Measurements from ENCODE around the gene LARP1. TPM values are rescaled to one million over a fixed set of nuclear protein-coding genes. Genes with fewer than 3 reads are reported as not detected.
"Not testable (repeated sequence)": the region's sequence is repeated elsewhere in the genome, so short reads cannot be mapped to it uniquely, and the experiment has no call there.

Gene LARP1
- total RNA-seq, 4 donors from 2014 or later, result 109 to 192 (median 133) TPM

DNA sequence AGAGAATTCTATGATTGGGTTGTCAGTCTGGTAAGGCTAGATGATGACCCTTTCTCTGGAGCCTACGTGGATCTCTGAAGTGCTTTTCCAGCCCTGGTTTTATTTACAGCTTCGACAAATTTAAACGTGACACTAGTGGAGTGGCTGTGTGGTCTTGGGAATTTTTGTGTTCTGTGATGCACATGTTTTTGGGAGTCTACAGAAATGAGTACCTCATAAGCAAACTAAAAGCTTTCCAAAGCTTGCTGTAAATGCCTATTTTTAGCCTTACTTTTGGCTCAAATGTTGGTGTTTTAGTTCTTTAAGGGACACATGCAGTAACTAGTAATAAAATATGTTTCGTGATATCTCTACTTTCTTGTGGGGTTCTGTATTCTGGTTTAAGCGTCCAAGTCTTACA is 3.3 kb downstream of the LARP1 start:
- peak overlapping the region; percentile 69 to 100 (median 99) for H3K27ac ChIP-seq
- H3K27me3 ChIP-seq, result no peaks in the 10 kb centered on the region
- no peak for DNase-seq
- H3K36me3 ChIP-seq, result no peaks in the 10 kb centered on the region
- H3K4me3 ChIP-seq (replicated peaks in 1 of 3), result peak overlapping the region in 1 of 3 donors; percentile 93
- TF ChIP-seq POLR2A (IDR thresholded peaks at IDR 0.05), result no peak
- TF ChIP-seq, protein P1, sequence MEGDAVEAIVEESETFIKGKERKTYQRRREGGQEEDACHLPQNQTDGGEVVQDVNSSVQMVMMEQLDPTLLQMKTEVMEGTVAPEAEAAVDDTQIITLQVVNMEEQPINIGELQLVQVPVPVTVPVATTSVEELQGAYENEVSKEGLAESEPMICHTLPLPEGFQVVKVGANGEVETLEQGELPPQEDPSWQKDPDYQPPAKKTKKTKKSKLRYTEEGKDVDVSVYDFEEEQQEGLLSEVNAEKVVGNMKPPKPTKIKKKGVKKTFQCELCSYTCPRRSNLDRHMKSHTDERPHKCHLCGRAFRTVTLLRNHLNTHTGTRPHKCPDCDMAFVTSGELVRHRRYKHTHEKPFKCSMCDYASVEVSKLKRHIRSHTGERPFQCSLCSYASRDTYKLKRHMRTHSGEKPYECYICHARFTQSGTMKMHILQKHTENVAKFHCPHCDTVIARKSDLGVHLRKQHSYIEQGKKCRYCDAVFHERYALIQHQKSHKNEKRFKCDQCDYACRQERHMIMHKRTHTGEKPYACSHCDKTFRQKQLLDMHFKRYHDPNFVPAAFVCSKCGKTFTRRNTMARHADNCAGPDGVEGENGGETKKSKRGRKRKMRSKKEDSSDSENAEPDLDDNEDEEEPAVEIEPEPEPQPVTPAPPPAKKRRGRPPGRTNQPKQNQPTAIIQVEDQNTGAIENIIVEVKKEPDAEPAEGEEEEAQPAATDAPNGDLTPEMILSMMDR (IDR thresholded peaks at IDR 0.05), result no peak
- 30 to 33% methylated on average over 5 of the region's 5 CpGs for WGBS, 2 donors
- no peaks in the 10 kb centered on the region for H3K9me3 ChIP-seq
- H3K4me1 ChIP-seq, result peaks cover 57 to 59% of the 10 kb centered on the region in 2 donors
- intact Hi-C loops (cut with DNase I), result loop anchor here (10.0 kb wide), 1 partner anchor 96 kb away; the partner anchor contains the start of genes CNOT8 and FAXDC2

- intact Hi-C loops (cut with DNase I), result loop anchor here (10.0 kb wide), 1 partner anchor 96 kb away; the partner anchor contains the start of genes CNOT8 and FAXDC2
- no peaks in the 10 kb centered on the region for H3K9me3 ChIP-seq
- no peak overlapping the region for H3K4me3 ChIP-seq (replicated peaks in 1 of 3)
- H3K27me3 ChIP-seq, result no peaks in the 10 kb centered on the region
- peaks cover 52 to 56% of the 10 kb centered on the region in 2 donors for H3K4me1 ChIP-seq
- no peak for TF ChIP-seq POLR2A (IDR thresholded peaks at IDR 0.05)
- TF ChIP-seq, protein P1 (IDR thresholded peaks at IDR 0.05), result no peak
- no peaks in the 10 kb centered on the region for H3K36me3 ChIP-seq
- WGBS, 2 donors, result 61% methylated on average over 3 of the region's 3 CpGs
- peak overlapping the region; percentile 69 to 100 (median 99) for H3K27ac ChIP-seq
- no peak for DNase-seq
Observed at GRCh38 chr5:154758977-154759376, 3.8 kb downstream of the LARP1 start.

GRCh38 chr5:154759868-154760267 is 4.7 kb downstream of the LARP1 start:
- peaks cover 48 to 49% of the 10 kb centered on the region in 2 donors for H3K4me1 ChIP-seq
- intact Hi-C loops (cut with DNase I), result loop anchor here (5.0 to 10.0 kb wide), 2 partner anchors 78 to 95 kb away; partner anchors contain the start of genes CNOT8 and FAXDC2
- not testable (repeated sequence) for DNase-seq; H3K36me3 ChIP-seq; H3K4me3 ChIP-seq (replicated peaks in 1 of 3); H3K9me3 ChIP-seq; H3K27me3 ChIP-seq
- peak overlapping the region in 1 of 3 donors; percentile 99 for H3K27ac ChIP-seq
- WGBS, 2 donors, result 83 to 87% methylated on average over 12 of the region's 12 CpGs

DNA sequence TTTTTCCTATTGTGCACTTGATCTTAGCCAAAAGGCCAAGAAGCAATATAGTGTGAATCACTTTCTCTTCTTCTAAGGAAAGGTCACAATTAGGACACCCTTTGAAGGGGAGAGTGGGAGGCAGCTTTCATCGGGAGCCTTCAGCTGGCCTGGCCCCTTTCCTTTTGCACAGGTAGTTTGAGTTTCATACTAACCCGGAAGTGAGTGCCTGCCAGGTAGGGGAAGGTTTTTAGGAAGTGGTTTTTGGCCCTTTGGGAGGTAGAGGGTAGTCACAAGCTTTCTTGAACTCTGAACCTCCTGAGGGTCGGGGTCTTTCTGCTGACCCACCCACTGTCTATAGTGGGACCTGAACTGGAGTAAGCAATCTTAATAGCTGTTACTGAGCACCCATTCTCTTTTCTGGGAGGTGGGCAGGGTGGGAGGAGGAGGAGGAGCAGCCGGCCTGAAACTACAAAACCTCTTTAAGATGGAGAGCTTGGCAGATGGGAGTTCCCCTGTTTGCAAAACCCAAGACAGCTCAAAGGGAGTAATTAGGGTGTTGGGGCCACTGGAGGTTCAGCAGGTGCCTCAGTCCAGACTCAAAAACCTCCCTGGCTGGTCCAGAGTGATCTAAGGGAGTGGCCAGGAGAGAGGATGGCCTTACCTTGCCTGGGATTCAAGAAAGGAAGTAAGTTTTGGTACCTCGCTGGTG is 6.0 kb downstream of the LARP1 start:
- intact Hi-C loops (cut with DNase I), result loop anchor here (5.0 kb wide), 1 partner anchor 79 kb away; no protein-coding TSS in a partner anchor
- Histone ChIP-seq H3K27me3 (no peaks in the 10 kb centered on the region), H3K9me3 (no peaks in the 10 kb centered on the region), H3K4me1 (peaks cover 53 to 62% of the 10 kb centered on the region in 2 donors), H3K27ac (peak overlapping the region in 1 of 3 donors; percentile 13), H3K4me3 (replicated peaks in 1 of 3) (no peak overlapping the region), H3K36me3 (no peaks in the 10 kb centered on the region)
- TF ChIP-seq POLR2A (IDR thresholded peaks at IDR 0.05), result no peak
- TF ChIP-seq, protein P1 (IDR thresholded peaks at IDR 0.05), result no peak
- 55 to 61% methylated on average over 5 of the region's 5 CpGs for WGBS, 2 donors
- DNase-seq, result no peak

DNA sequence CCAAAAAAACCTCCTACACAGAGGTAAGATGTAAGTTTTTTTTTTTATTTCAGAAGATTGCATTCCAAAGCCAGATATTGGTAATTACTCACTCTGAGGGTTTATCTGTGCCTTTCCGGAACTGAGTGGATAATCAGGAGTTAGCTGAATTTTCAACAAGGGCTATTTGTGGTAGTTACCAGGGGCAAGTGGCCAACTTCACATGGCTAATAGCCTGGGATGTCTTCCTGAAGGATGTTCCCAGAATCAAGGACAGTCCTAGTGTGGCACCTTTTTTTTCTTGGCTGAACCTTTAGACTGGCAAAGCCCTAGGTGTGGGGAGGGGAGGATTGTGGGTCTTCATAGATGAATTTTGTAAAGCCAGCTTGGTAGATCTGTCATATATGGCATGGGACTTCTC is 7.1 kb downstream of the LARP1 start:
- Histone ChIP-seq H3K4me1 (peaks cover 62 to 72% of the 10 kb centered on the region in 2 donors), H3K27ac (no peak overlapping the region)

More for the DNA sequence above, 7.1 kb downstream of the LARP1 start:
- no peaks in the 10 kb centered on the region for H3K9me3 ChIP-seq
- no peaks in the 10 kb centered on the region for H3K27me3 ChIP-seq
- no peak overlapping the region for H3K4me3 ChIP-seq (replicated peaks in 1 of 3)
- H3K36me3 ChIP-seq, result no peaks in the 10 kb centered on the region
- intact Hi-C loops (cut with DNase I), result loop anchor here (5.0 kb wide), 1 partner anchor 80 kb away; no protein-coding TSS in a partner anchor
- TF ChIP-seq, protein P1 (IDR thresholded peaks at IDR 0.05), result no peak
- no peak for TF ChIP-seq POLR2A (IDR thresholded peaks at IDR 0.05)
- DNase-seq, result no peak
- WGBS, 2 donors, result 92 to 93% methylated on average over 1 of the region's 1 CpG
